Ascending aorta (tissue), 2 donors: ENCODE results near the gene KRTAP6-3. TPM values are rescaled to one million over a fixed set of nuclear protein-coding genes. Genes with fewer than 3 reads are reported as not detected.

Experiments
- DNase-seq, 2 donors: peaks; one replicate each; pipeline ENCODE4 v3.0.0-alpha.2; 2019; ENCODE audit warnings: low spot score in 2 of 2
- H3K27ac ChIP-seq, 2 donors: fragments of 200-600 bp; sonication (generic); one replicate each; pipeline ENCODE4 v1.5.1; 2016 to 2017; ENCODE audit warnings: mild to moderate bottlenecking in 1 of 2
- H3K27me3 ChIP-seq: fragments of 200-600 bp; sonication (generic); one replicate; pipeline ENCODE4 v1.5.1; 2017
- H3K36me3 ChIP-seq, 2 donors: fragments of 200-600 bp; sonication (generic); one replicate each; pipeline ENCODE4 v1.5.1; 2016
- H3K4me1 ChIP-seq, 2 donors: fragments of 200-600 bp; sonication (generic); one replicate each; pipeline ENCODE4 v1.5.1; 2016 to 2017; ENCODE audit warnings: mild to moderate bottlenecking in 1 of 2
- H3K4me3 ChIP-seq, 2 donors: fragments of 200-600 bp; sonication (generic); one replicate each; pipeline ENCODE4 v1.5.1; 2016 to 2017; ENCODE audit warnings: mild to moderate bottlenecking in 1 of 2
- H3K9me3 ChIP-seq, 2 donors: fragments of 200-600 bp; sonication (generic); one replicate each; pipeline ENCODE4 v1.5.1; 2016
- CTCF ChIP-seq, 3 experiments: fragments of 200-600 bp in 2 of 3; fragments of 450-650 bp in 1 of 3; sonication (generic) in 2 of 3; IDR thresholded peaks; one replicate each; pipeline ENCODE4 v1.5.1; 2016 to 2019; ENCODE audit warnings: antibody characterized with exemption in 3 of 3, mild to moderate bottlenecking in 1 of 3, moderate library complexity in 1 of 3
- intact Hi-C: fragments of 100-400 bp; cut with DNase I; formaldehyde crosslinking; loops from one replicate; pipeline ENCODE4 v1.15.1; 2023
- total RNA-seq: library from RNA; depleted of rRNA; stranded (reverse); fragments of >200 nt; gene quantifications from one replicate; pipeline ENCODE4 v1.1.0, GENCODE V29; 2016

The KRTAP6-3 gene
- total RNA-seq, 1 donor from 2014 or later, result not detected

- no peak for DNase-seq
- no peaks in the 10 kb centered on the region for H3K4me1 ChIP-seq
- no peak for TF ChIP-seq CTCF (IDR thresholded peaks at IDR 0.05)
- no peak overlapping the region for H3K4me3 ChIP-seq
- H3K9me3 ChIP-seq, result no peaks in the 10 kb centered on the region
- H3K27me3 ChIP-seq, result no peaks in the 10 kb centered on the region
- H3K27ac ChIP-seq, result no peak overlapping the region
- intact Hi-C loops, result no loop called here
- no peaks in the 10 kb centered on the region for H3K36me3 ChIP-seq
These were observed 29.2 kb upstream of the KRTAP6-3 start for GRCh38 chr21:30563072-30563471.

GRCh38 chr21:30563630-30564029, 28.6 kb upstream of the KRTAP6-3 start:
- intact Hi-C loops, result no loop called here

GRCh38 chr21:30567617-30568016, 24.6 kb upstream of the KRTAP6-3 start:
- H3K4me1 ChIP-seq, result no peaks in the 10 kb centered on the region
- H3K4me3 ChIP-seq, result no peak overlapping the region
- intact Hi-C loops, result no loop called here
- no peak for TF ChIP-seq CTCF (IDR thresholded peaks at IDR 0.05)
- no peaks in the 10 kb centered on the region for H3K36me3 ChIP-seq
- no peaks in the 10 kb centered on the region for H3K9me3 ChIP-seq
- no peak overlapping the region for H3K27ac ChIP-seq
- H3K27me3 ChIP-seq, result no peaks in the 10 kb centered on the region
- no peak for DNase-seq

More at GRCh38 chr21:30563630-30564029, 28.6 kb upstream of the KRTAP6-3 start:
- DNase-seq, result no peak
- H3K4me3 ChIP-seq, result no peak overlapping the region
- no peaks in the 10 kb centered on the region for H3K36me3 ChIP-seq
- H3K27me3 ChIP-seq, result no peaks in the 10 kb centered on the region
- no peak for TF ChIP-seq CTCF (IDR thresholded peaks at IDR 0.05)
- H3K9me3 ChIP-seq, result no peaks in the 10 kb centered on the region
- no peaks in the 10 kb centered on the region for H3K4me1 ChIP-seq
- no peak overlapping the region for H3K27ac ChIP-seq

GRCh38 chr21:30577766-30578165, 14.5 kb upstream of the KRTAP6-3 start:
- no peak overlapping the region for H3K4me3 ChIP-seq
- no peak for TF ChIP-seq CTCF (IDR thresholded peaks at IDR 0.05)
- no peak overlapping the region for H3K27ac ChIP-seq
- H3K9me3 ChIP-seq, result no peaks in the 10 kb centered on the region
- no peaks in the 10 kb centered on the region for H3K4me1 ChIP-seq
- intact Hi-C loops, result no loop called here
- no peak for DNase-seq
- H3K27me3 ChIP-seq, result no peaks in the 10 kb centered on the region
- no peaks in the 10 kb centered on the region for H3K36me3 ChIP-seq

GRCh38 chr21:30579346-30579745, 12.9 kb upstream of the KRTAP6-3 start:
- Histone ChIP-seq H3K36me3 (no peaks in the 10 kb centered on the region), H3K27me3 (no peaks in the 10 kb centered on the region), H3K9me3 (no peaks in the 10 kb centered on the region), H3K4me3 (no peak overlapping the region), H3K27ac (no peak overlapping the region), H3K4me1 (no peaks in the 10 kb centered on the region)
- intact Hi-C loops, result no loop called here
- no peak for TF ChIP-seq CTCF (IDR thresholded peaks at IDR 0.05)
- DNase-seq, result no peak

- no peaks in the 10 kb centered on the region for H3K9me3 ChIP-seq
- H3K27ac ChIP-seq, result no peak overlapping the region
- no peaks in the 10 kb centered on the region for H3K27me3 ChIP-seq
- intact Hi-C loops, result no loop called here
- no peak for DNase-seq
- H3K36me3 ChIP-seq, result no peaks in the 10 kb centered on the region
- H3K4me1 ChIP-seq, result no peaks in the 10 kb centered on the region
- TF ChIP-seq CTCF (IDR thresholded peaks at IDR 0.05), result no peak
- H3K4me3 ChIP-seq, result no peak overlapping the region
These were observed 12.1 kb upstream of the KRTAP6-3 start for GRCh38 chr21:30580132-30580531.
